ENCODE results near the gene CDH26.

Gene CDH26

GRCh38 chr20:59958123-59958522, at the start of gene CDH26:
Gene CDH26 (plus strand): TSS chr20:59958423. CDS start chr20:59958727, 304 bp downstream.
- no peak for DNase-seq

GRCh38 chr20:59908855-59909254, 49.4 kb upstream of the CDH26 start:
- no peak for DNase-seq

- no peak for DNase-seq
Observed at GRCh38 chr20:59911041-59911440, 47.2 kb upstream of the CDH26 start.

GRCh38 chr20:59912609-59913008, 45.6 kb upstream of the CDH26 start:
- no peak for DNase-seq

- DNase-seq, result no peak
Observed at GRCh38 chr20:59920944-59921343, 37.3 kb upstream of the CDH26 start.

GRCh38 chr20:59923514-59923913, 34.7 kb upstream of the CDH26 start:
- DNase-seq, result no peak

GRCh38 chr20:59925359-59925758, 32.9 kb upstream of the CDH26 start:
- no peak for DNase-seq

GRCh38 chr20:59925899-59926298, 32.3 kb upstream of the CDH26 start:
- DNase-seq, result no peak

GRCh38 chr20:59931511-59932312, 26.5 kb upstream of the CDH26 start:
- DNase-seq, result no peak

GRCh38 chr20:59932616-59933295, 25.5 kb upstream of the CDH26 start:
- no peak for DNase-seq

- DNase-seq, result peak; percentile 70
Observed at GRCh38 chr20:59933296-59933848, 24.9 kb upstream of the CDH26 start, which contains the start of gene SYCP2. Gene SYCP2 (minus strand): TSS chr20:59933637. CDS start chr20:59922413, 11,224 bp downstream.

GRCh38 chr20:59933849-59934585, 24.2 kb upstream of the CDH26 start:
- DNase-seq, result peak; percentile 79

GRCh38 chr20:59935457-59936185, 22.6 kb upstream of the CDH26 start:
- no peak for DNase-seq

GRCh38 chr20:59936409-59936808, 21.8 kb upstream of the CDH26 start:
- DNase-seq, result no peak

GRCh38 chr20:59937150-59937549, 21.1 kb upstream of the CDH26 start:
- no peak for DNase-seq

- no peak for DNase-seq
Observed at GRCh38 chr20:59938221-59938620, 20.0 kb upstream of the CDH26 start.

- no peak for DNase-seq
Observed at GRCh38 chr20:59938696-59939051, 19.5 kb upstream of the CDH26 start.

GRCh38 chr20:59939052-59939878, 19.0 kb upstream of the CDH26 start:
- no peak for DNase-seq

- no peak for DNase-seq
Observed at GRCh38 chr20:59939879-59940128, 18.4 kb upstream of the CDH26 start.

GRCh38 chr20:59940129-59940955, 17.9 kb upstream of the CDH26 start, which contains the start of the genes FAM217B and PPP1R3D:
Gene FAM217B (plus strand): TSS chr20:59940389. CDS start chr20:59943944, 3,555 bp downstream.
Gene PPP1R3D (minus strand): TSS chr20:59940305. CDS start chr20:59939931, 374 bp downstream.
- DNase-seq, result peak; percentile 89

GRCh38 chr20:59940956-59941294, 17.3 kb upstream of the CDH26 start:
- DNase-seq, result no peak
